Neural cell (in vitro differentiated cells): ENCODE measurements around the gene SECISBP2L. TPM values are rescaled to one million over a fixed set of nuclear protein-coding genes. Genes with fewer than 3 reads are reported as not detected.

Source experiments
- H2AFZ ChIP-seq: fragments of 200-600, 300-800 bp; sonication (generic), shearing (Covaris generic); 2 replicates; pipeline ENCODE4 v1.6.0; 2014; ENCODE audit warnings: low read depth, mild to moderate bottlenecking, antibody characterized with exemption, low read length, moderate library complexity
- H3F3A ChIP-seq: fragments of 200-600 bp; shearing (Covaris generic); 2 replicates; pipeline ENCODE4 v1.6.1; 2016; ENCODE audit warnings: mild to moderate bottlenecking, moderate library complexity, mixed read lengths, antibody characterized with exemption, low read length; ENCODE audit not compliant: insufficient read depth, poor library complexity, severe bottlenecking
- H3K27ac ChIP-seq: fragments of 200-600, 300-800 bp; sonication (generic), shearing (Covaris generic); 2 replicates; pipeline ENCODE4 v1.5.1; 2014; ENCODE audit warnings: mild to moderate bottlenecking, low read length, moderate library complexity
- H3K27me3 ChIP-seq: fragments of 300-800, 200-600 bp; sonication (generic), shearing (Covaris generic); 2 replicates; pipeline ENCODE4 v1.6.0; 2014; ENCODE audit warnings: mild to moderate bottlenecking, low read depth, low read length, moderate library complexity; ENCODE audit not compliant: insufficient read depth
- H3K36me3 ChIP-seq: fragments of 300-800, 200-600 bp; sonication (generic), shearing (Covaris generic); 2 replicates; pipeline ENCODE4 v1.5.1; 2014; ENCODE audit warnings: mild to moderate bottlenecking, antibody characterized with exemption, low read length, moderate library complexity; ENCODE audit not compliant: insufficient read depth
- H3K4me2 ChIP-seq: fragments of 300-800, 200-600 bp; sonication (generic), shearing (Covaris generic); 2 replicates; pipeline ENCODE4 v1.6.0; 2014; ENCODE audit warnings: mild to moderate bottlenecking, low read length
- H3K4me3 ChIP-seq: fragments of 300-800, 200-600 bp; sonication (generic), shearing (Covaris generic); 2 replicates; pipeline ENCODE4 v1.5.1; 2014; ENCODE audit warnings: mild to moderate bottlenecking, low read length, moderate library complexity
- H3K79me2 ChIP-seq: fragments of 200-600 bp; shearing (Covaris generic); replicated peaks from 2 replicates; pipeline ENCODE4 v1.6.0; 2014; ENCODE audit warnings: mild to moderate bottlenecking, low read length, moderate library complexity; ENCODE audit not compliant: insufficient read depth
- H3K9ac ChIP-seq: fragments of 300-800, 200-600 bp; sonication (generic), shearing (Covaris generic); 2 replicates; pipeline ENCODE4 v1.6.1; 2016; ENCODE audit warnings: mild to moderate bottlenecking, low read length, mixed read lengths
- H3K9me2 ChIP-seq: fragments of 200-600 bp; shearing (Covaris generic); 2 replicates; pipeline ENCODE4 v1.6.1; 2016; ENCODE audit warnings: mild to moderate bottlenecking, low read length, mixed read lengths; ENCODE audit not compliant: insufficient read depth
- H3K9me3 ChIP-seq: fragments of 200-600, 300-800 bp; sonication (generic), shearing (Covaris generic); 2 replicates; pipeline ENCODE4 v1.6.1; 2016; ENCODE audit warnings: mild to moderate bottlenecking, mixed run types, low read length, moderate library complexity, mixed read lengths
- H4K20me1 ChIP-seq: fragments of 200-600 bp; shearing (Covaris generic); 2 replicates; pipeline ENCODE4 v1.6.1; 2016; ENCODE audit warnings: mild to moderate bottlenecking, mixed run types; ENCODE audit not compliant: insufficient read depth
- EP300 ChIP-seq: fragments of 450-650 bp; conservative IDR thresholded peaks from 2 replicates; pipeline ENCODE4 v1.6.1; 2014; ENCODE audit warnings: antibody characterized with exemption, mild to moderate bottlenecking, moderate library complexity; ENCODE audit not compliant: poor library complexity, severe bottlenecking
- EZH2 ChIP-seq: fragments of 200-600, 300-800 bp; shearing (Covaris generic), sonication (generic); IDR thresholded peaks from 2 replicates; pipeline ENCODE4 v1.6.1; 2014; ENCODE audit warnings: antibody characterized with exemption, low read length, borderline replicate concordance, mild to moderate bottlenecking; ENCODE audit not compliant: insufficient read depth, poor library complexity, severe bottlenecking
- MXI1 ChIP-seq: fragments of 450-650 bp; conservative IDR thresholded peaks from 2 replicates; pipeline ENCODE4 v1.6.1; 2014; ENCODE audit warnings: antibody characterized with exemption, mild to moderate bottlenecking; ENCODE audit not compliant: poor library complexity, severe bottlenecking
- POLR2AphosphoS5 ChIP-seq: IDR thresholded peaks from 2 replicates; pipeline ENCODE4 v1.6.1; 2012
- RAD21 ChIP-seq: fragments of 450-650 bp; conservative IDR thresholded peaks from 2 replicates; pipeline ENCODE4 v1.6.1; 2014; ENCODE audit warnings: antibody characterized with exemption, mild to moderate bottlenecking, moderate library complexity
- SMC3 ChIP-seq: fragments of 450-650 bp; conservative IDR thresholded peaks from 2 replicates; pipeline ENCODE4 v1.6.1; 2014; ENCODE audit warnings: antibody characterized with exemption, mild to moderate bottlenecking, moderate library complexity; ENCODE audit not compliant: poor library complexity
- TAF1 ChIP-seq: IDR thresholded peaks from 2 replicates; pipeline ENCODE4 v1.6.1; 2012; ENCODE audit warnings: low read depth
- polyA plus RNA-seq: library from polyadenylated mRNA; depleted of rRNA; stranded (reverse); fragments of >200 nt; gene quantifications from 2 replicates; pipeline ENCODE4 v1.2.3, GENCODE V29; 2014
- TF ChIP-seq, protein P1 (sequence below): fragments of 450-650 bp; IDR thresholded peaks from 2 replicates; pipeline ENCODE4 v1.5.1; 2014; ENCODE audit warnings: antibody characterized with exemption, mild to moderate bottlenecking, moderate library complexity; ENCODE audit not compliant: poor library complexity, severe bottlenecking
- TF ChIP-seq, protein P2 (sequence below): IDR thresholded peaks from 2 replicates; pipeline ENCODE4 v1.6.1; 2012; ENCODE audit warnings: borderline replicate concordance

The SECISBP2L gene
- polyA plus RNA-seq, 1 donor from 2014 or later = 45.9 TPM

DNA sequence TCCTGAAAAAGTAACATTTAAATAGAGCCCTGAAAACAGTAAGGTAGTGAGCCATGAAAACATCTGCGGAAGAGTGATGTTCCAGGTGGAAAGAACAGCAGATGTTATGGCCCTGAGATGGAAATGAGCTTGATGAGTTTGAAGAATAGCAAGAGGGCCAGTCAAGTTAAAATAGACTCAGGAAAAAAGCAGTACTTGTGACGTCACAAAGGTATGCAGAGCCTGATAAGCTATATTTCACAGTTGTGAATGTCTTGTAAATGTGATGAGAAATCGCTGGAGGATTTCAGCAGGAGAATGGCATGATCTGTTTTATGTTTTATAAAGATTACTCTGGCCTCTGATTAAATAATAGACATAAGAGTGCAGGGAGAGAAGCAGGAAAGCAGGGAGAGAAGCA is 18.6 kb upstream of the SECISBP2L start:
- Histone ChIP-seq H3K27me3 (no peaks in the 10 kb centered on the region), H3K9me2 (no peaks in the 10 kb centered on the region), H3K4me3 (no peak overlapping the region), H3F3A (no peaks in the 10 kb centered on the region), H2AFZ (no peak overlapping the region), H3K4me2 (no peak overlapping the region), H3K36me3 (no peaks in the 10 kb centered on the region), H3K9me3 (no peaks in the 10 kb centered on the region), H3K9ac (no peak overlapping the region), H3K79me2 (no peaks in the 10 kb centered on the region), H4K20me1 (no peaks in the 10 kb centered on the region), H3K27ac (no peak overlapping the region)
- TF ChIP-seq RAD21 (no peak), EZH2 (no peak), POLR2AphosphoS5 (no peak), SMC3 (no peak), MXI1 (no peak), EP300 (no peak), TAF1 (no peak)
- TF ChIP-seq, protein P1, sequence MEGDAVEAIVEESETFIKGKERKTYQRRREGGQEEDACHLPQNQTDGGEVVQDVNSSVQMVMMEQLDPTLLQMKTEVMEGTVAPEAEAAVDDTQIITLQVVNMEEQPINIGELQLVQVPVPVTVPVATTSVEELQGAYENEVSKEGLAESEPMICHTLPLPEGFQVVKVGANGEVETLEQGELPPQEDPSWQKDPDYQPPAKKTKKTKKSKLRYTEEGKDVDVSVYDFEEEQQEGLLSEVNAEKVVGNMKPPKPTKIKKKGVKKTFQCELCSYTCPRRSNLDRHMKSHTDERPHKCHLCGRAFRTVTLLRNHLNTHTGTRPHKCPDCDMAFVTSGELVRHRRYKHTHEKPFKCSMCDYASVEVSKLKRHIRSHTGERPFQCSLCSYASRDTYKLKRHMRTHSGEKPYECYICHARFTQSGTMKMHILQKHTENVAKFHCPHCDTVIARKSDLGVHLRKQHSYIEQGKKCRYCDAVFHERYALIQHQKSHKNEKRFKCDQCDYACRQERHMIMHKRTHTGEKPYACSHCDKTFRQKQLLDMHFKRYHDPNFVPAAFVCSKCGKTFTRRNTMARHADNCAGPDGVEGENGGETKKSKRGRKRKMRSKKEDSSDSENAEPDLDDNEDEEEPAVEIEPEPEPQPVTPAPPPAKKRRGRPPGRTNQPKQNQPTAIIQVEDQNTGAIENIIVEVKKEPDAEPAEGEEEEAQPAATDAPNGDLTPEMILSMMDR = no peak
- TF ChIP-seq, protein P2, sequence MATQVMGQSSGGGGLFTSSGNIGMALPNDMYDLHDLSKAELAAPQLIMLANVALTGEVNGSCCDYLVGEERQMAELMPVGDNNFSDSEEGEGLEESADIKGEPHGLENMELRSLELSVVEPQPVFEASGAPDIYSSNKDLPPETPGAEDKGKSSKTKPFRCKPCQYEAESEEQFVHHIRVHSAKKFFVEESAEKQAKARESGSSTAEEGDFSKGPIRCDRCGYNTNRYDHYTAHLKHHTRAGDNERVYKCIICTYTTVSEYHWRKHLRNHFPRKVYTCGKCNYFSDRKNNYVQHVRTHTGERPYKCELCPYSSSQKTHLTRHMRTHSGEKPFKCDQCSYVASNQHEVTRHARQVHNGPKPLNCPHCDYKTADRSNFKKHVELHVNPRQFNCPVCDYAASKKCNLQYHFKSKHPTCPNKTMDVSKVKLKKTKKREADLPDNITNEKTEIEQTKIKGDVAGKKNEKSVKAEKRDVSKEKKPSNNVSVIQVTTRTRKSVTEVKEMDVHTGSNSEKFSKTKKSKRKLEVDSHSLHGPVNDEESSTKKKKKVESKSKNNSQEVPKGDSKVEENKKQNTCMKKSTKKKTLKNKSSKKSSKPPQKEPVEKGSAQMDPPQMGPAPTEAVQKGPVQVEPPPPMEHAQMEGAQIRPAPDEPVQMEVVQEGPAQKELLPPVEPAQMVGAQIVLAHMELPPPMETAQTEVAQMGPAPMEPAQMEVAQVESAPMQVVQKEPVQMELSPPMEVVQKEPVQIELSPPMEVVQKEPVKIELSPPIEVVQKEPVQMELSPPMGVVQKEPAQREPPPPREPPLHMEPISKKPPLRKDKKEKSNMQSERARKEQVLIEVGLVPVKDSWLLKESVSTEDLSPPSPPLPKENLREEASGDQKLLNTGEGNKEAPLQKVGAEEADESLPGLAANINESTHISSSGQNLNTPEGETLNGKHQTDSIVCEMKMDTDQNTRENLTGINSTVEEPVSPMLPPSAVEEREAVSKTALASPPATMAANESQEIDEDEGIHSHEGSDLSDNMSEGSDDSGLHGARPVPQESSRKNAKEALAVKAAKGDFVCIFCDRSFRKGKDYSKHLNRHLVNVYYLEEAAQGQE = no peak

DNA sequence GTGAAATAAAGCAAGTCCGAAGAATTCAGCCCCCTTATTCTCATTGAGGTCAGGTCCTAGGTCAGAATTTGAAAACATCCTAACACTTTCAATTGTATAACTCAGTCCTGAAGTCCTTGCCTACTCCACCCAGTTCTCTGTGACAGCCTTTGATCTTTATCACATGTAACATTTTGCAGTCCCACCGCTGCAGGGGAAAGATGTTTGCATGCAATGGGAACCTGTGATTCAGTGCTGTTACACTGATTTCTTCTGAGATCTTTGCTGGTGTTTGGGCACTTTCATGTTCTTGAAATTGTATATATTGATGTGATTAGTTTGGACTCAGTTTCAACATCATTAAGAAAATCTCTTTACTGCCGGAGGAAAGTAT is 18.0 kb upstream of the SECISBP2L start:
- no peaks in the 10 kb centered on the region for H3K9me2 ChIP-seq
- H3K9ac ChIP-seq = no peak overlapping the region
- H3K79me2 ChIP-seq = no peaks in the 10 kb centered on the region
- H3K4me2 ChIP-seq = no peak overlapping the region
- no peaks in the 10 kb centered on the region for H3K27me3 ChIP-seq
- H3K9me3 ChIP-seq = no peaks in the 10 kb centered on the region
- H3K4me3 ChIP-seq = no peak overlapping the region
- no peaks in the 10 kb centered on the region for H4K20me1 ChIP-seq
- TF ChIP-seq MXI1 = no peak
- TF ChIP-seq, protein P1 = no peak
- TF ChIP-seq SMC3 = no peak
- no peak for TF ChIP-seq POLR2AphosphoS5
- TF ChIP-seq RAD21 = no peak
- no peak for TF ChIP-seq TAF1
- TF ChIP-seq, protein P2 = no peak
- TF ChIP-seq EP300 = no peak
- TF ChIP-seq EZH2 = no peak
- no peaks in the 10 kb centered on the region for H3K36me3 ChIP-seq
- no peak overlapping the region for H2AFZ ChIP-seq
- no peaks in the 10 kb centered on the region for H3F3A ChIP-seq
- no peak overlapping the region for H3K27ac ChIP-seq
